Mesothelial cell of epicardium (in vitro differentiated cells): ENCODE data around the gene RGS10. TPM values are rescaled to one million over a fixed set of nuclear protein-coding genes. Genes with fewer than 3 reads are reported as not detected.

ENCODE experiments used
- DNase-seq, 2 experiments: peaks; one replicate each; pipeline ENCODE4 v3.0.0; 2021; ENCODE audit warnings: low spot score in 2 of 2; ENCODE audit not compliant: unreplicated experiment in 2 of 2
- H3K27ac Mint-ChIP-seq: 2 replicates; pipeline ENCODE4 v1.8.0; 2021; ENCODE audit warnings: mixed read lengths
- H3K27me3 Mint-ChIP-seq: 2 replicates; pipeline ENCODE4 v1.8.0; 2021; ENCODE audit warnings: low read depth, mixed read lengths
- H3K36me3 Mint-ChIP-seq: 2 replicates; pipeline ENCODE4 v1.8.0; 2021; ENCODE audit warnings: mixed read lengths
- H3K4me1 Mint-ChIP-seq: 2 replicates; pipeline ENCODE4 v1.8.0; 2021; ENCODE audit warnings: mixed read lengths
- H3K4me3 Mint-ChIP-seq: 2 replicates; pipeline ENCODE4 v1.8.0; 2021; ENCODE audit warnings: mild to moderate bottlenecking, moderate library complexity, mixed read lengths
- H3K9me3 Mint-ChIP-seq: 2 replicates; pipeline ENCODE4 v1.8.0; 2021; ENCODE audit warnings: mixed read lengths
- total RNA-seq: library from RNA; stranded (reverse); gene quantifications from 3 replicates; pipeline ENCODE4 v1.2.1, GENCODE V29; 2021
- TF ChIP-seq, protein P1 (sequence below): fragments of 200-600 bp; sonication (generic); IDR thresholded peaks from one replicate; pipeline ENCODE4 v1.5.0; 2021; ENCODE audit warnings: antibody characterized with exemption; ENCODE audit not compliant: unreplicated experiment

Gene RGS10
- total RNA-seq, 1 donor from 2014 or later = 17.4 TPM

- DNase-seq = no peak
- Mint-ChIP-seq H3K9me3 (peaks cover 12% of the 10 kb centered on the region), H3K4me3 (no peak overlapping the region), H3K4me1 (no peaks in the 10 kb centered on the region), H3K27ac (no peak overlapping the region), H3K27me3 (peaks cover 14% of the 10 kb centered on the region), H3K36me3 (no peaks in the 10 kb centered on the region)
- TF ChIP-seq, protein P1, sequence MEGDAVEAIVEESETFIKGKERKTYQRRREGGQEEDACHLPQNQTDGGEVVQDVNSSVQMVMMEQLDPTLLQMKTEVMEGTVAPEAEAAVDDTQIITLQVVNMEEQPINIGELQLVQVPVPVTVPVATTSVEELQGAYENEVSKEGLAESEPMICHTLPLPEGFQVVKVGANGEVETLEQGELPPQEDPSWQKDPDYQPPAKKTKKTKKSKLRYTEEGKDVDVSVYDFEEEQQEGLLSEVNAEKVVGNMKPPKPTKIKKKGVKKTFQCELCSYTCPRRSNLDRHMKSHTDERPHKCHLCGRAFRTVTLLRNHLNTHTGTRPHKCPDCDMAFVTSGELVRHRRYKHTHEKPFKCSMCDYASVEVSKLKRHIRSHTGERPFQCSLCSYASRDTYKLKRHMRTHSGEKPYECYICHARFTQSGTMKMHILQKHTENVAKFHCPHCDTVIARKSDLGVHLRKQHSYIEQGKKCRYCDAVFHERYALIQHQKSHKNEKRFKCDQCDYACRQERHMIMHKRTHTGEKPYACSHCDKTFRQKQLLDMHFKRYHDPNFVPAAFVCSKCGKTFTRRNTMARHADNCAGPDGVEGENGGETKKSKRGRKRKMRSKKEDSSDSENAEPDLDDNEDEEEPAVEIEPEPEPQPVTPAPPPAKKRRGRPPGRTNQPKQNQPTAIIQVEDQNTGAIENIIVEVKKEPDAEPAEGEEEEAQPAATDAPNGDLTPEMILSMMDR = no peak
These were observed 81.9 kb downstream of the RGS10 start for GRCh38 chr10:119460369-119461195.

- H3K9me3 Mint-ChIP-seq = peaks cover 12% of the 10 kb centered on the region
- H3K4me1 Mint-ChIP-seq = no peaks in the 10 kb centered on the region
- no peaks in the 10 kb centered on the region for H3K36me3 Mint-ChIP-seq
- TF ChIP-seq, protein P1 = no peak
- H3K27ac Mint-ChIP-seq = no peak overlapping the region
- H3K27me3 Mint-ChIP-seq = peaks cover 8% of the 10 kb centered on the region
- no peak for DNase-seq
- H3K4me3 Mint-ChIP-seq = no peak overlapping the region
These were observed 82.7 kb downstream of the RGS10 start for GRCh38 chr10:119459681-119460340.

- Mint-ChIP-seq H3K27ac (no peak overlapping the region), H3K4me3 (no peak overlapping the region), H3K9me3 (peaks cover 9% of the 10 kb centered on the region), H3K4me1 (no peaks in the 10 kb centered on the region), H3K36me3 (no peaks in the 10 kb centered on the region), H3K27me3 (peaks cover 2% of the 10 kb centered on the region)
- TF ChIP-seq, protein P1 = no peak
- no peak for DNase-seq
These were observed 84.4 kb downstream of the RGS10 start for GRCh38 chr10:119457966-119458766.

GRCh38 chr10:119456435-119456810, 86.1 kb downstream of the RGS10 start:
- Mint-ChIP-seq H3K36me3 (no peaks in the 10 kb centered on the region), H3K27ac (no peak overlapping the region), H3K9me3 (no peaks in the 10 kb centered on the region), H3K4me1 (no peaks in the 10 kb centered on the region), H3K4me3 (no peak overlapping the region), H3K27me3 (no peaks in the 10 kb centered on the region)
- TF ChIP-seq, protein P1 = no peak
- no peak for DNase-seq

- Mint-ChIP-seq H3K4me1 (no peaks in the 10 kb centered on the region), H3K27ac (no peak overlapping the region), H3K27me3 (no peaks in the 10 kb centered on the region), H3K9me3 (no peaks in the 10 kb centered on the region), H3K36me3 (no peaks in the 10 kb centered on the region), H3K4me3 (no peak overlapping the region)
- no peak for DNase-seq
- TF ChIP-seq, protein P1 = no peak
These were observed 86.7 kb downstream of the RGS10 start for GRCh38 chr10:119455609-119456434.
